ENCODE measurements around the gene ZDHHC13. TPM values are rescaled to one million over a fixed set of nuclear protein-coding genes. Genes with fewer than 3 reads are reported as not detected.

Gene ZDHHC13
- total and polyA plus RNA-seq, 2 of the 8 experiments (the other 6 are each of a cell fraction or from before 2014, with no cell fraction given): 22.4 to 24.1 TPM

GRCh38 chr11:19194620-19195308 lies 77.8 kb downstream of the ZDHHC13 start (continued):
- TF ChIP-seq EGR1 (IDR thresholded peaks at IDR 0.05; ENCODE audit: borderline replicate concordance, low read depth, low read length): no peak
